Measurements from ENCODE around the gene PRPF8.

Gene PRPF8

GRCh38 chr17:1624650-1625049 lies 60.0 kb downstream of the PRPF8 start:
- no peak for DNase-seq

GRCh38 chr17:1623057-1623630 lies 61.5 kb downstream of the PRPF8 start:
- no peak for DNase-seq

DNA sequence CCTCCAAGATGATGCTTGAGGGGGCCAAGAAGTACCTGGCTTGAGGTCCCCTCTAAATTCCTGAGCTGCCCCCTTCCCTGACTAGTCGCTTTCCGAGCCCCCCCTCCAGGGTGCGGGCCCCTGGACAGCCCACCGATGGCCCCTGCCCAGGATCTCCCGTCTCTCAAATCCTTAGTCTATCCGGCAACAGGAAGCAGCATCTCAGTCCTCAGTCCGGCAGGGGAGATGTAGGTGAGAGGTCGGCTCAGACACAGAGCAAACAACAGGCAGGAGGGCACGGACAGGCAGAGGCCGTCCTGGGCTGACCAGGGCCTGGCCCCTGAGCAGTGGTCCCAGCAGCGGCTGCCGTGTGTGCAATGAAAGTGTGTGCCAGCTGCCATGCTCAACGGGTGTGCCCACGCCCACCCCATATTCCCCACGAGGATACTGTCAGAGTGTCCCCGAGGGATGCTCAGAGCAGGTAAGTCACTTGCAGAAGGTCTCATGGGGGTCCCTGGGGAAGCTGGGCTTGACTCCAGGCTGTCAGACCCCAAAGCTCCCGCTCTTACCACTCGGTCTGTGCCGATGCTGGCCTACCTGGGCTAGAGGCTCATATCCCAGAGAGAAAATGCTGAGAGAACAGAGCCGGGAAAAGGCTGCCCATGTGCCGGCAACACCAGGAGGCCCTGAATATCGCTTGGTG lies 63.3 kb downstream of the PRPF8 start:
- no peak for DNase-seq

GRCh38 chr17:1620486-1620885 lies 64.2 kb downstream of the PRPF8 start:
- DNase-seq: no peak

DNA sequence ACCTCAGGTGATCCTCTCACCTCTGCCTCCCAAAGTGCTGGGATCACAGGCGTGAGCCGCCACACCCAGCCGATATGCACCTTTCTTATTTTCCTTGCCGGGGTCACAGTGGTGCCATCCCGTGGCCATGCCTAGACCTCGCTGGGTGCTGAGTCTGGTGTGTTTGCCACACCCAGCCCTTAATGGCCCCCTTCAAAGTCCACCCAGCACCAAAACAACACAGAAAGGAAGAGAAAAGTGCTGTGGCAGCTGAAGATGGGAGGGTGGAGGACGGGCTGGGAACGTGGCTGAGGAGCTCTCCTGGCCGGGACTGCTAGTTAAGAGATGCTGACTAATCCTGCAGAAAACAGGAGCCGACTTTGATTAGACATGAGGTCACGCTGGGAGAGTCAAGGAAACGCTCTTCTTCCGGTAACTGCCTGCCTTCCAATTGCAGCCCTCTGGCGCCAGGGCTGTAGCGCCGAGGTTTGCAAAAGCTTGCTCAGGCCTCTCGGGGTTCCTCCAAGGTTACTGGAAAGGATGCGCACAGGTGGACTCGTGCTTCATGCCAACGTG lies 67.0 kb downstream of the PRPF8 start:
- no peak for DNase-seq

DNA sequence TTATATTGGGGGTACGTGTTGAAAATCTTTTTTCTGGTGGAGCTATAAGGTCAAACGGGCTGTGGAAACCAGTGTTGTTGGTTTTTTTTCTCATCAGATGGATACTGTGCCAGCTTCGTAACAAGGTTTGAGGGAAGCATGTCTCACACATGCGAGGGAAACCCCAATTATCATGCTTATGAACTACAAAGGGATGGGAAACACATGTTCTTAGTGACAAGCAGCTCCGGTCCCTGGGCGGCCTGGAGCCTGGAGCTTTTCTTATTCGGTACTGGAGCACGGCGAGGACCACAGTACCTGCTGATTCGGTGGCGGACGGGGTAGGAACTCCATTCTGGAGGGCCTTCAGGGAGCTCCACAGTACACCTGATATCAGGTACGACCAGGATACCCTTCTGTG lies 68.6 kb downstream of the PRPF8 start:
- no peak for DNase-seq

- no peak for DNase-seq
These were observed 72.3 kb downstream of the PRPF8 start for GRCh38 chr17:1612400-1612799.

DNA sequence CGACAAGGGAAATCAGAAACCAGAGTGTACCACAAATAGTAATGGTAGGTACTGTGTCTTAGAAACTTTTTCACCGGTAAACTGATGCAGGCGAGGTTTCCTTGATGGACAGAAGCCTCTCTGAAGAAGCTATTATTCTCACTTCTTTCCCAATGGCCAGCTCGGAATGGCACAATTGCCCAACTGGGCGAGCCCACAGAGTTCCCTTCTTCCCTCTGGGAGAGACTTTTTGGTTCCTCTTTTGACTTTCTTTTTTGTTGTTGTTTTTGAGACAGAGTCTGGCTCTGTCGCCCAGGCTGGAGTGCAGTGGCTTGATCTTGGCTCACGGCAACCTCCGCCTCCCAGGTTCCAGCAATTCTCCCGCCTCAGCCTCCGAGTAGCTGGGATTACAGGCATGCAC lies 73.0 kb downstream of the PRPF8 start:
- no peak for DNase-seq

DNA sequence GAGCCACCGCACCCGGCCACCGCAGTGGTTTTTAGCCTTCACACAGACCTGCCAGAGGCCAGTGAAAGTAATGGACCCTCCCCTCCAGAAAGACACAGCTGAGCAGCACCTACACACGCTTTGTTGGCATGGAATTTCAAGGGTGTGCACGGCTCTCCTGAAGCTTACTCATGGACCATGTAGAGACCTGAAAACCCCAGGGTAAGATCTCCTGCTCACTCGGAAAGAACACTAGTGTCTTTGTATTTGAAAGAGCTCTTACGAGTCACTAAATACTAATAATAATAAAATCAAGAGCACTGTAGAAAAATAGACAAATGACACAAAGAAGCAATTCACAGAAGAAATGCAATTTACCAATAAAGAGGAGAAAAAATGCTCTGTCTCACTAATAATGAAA lies 76.0 kb downstream of the PRPF8 start:
- DNase-seq: no peak

DNA sequence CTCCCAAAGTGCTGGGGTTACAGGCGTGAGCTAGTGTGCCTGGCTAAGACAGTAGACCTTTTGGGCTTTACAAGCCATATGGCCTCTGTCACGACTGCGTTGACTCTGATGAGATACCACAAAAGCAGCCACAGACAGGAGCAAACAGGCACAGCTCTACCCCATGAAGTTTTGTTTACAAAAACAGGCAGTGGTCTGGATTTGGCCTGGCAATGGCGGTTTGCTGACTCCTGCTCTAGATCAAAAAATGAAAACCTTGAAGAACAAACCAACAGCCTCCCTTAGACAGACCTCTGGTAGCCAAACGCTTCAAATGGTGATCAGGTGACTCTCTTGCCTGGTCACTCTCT lies 76.7 kb downstream of the PRPF8 start:
- no peak for DNase-seq

- DNase-seq: no peak
These were observed 78.2 kb downstream of the PRPF8 start for GRCh38 chr17:1606352-1606985.

- DNase-seq: no peak
These were observed 78.9 kb downstream of the PRPF8 start for GRCh38 chr17:1605681-1606351.

DNA sequence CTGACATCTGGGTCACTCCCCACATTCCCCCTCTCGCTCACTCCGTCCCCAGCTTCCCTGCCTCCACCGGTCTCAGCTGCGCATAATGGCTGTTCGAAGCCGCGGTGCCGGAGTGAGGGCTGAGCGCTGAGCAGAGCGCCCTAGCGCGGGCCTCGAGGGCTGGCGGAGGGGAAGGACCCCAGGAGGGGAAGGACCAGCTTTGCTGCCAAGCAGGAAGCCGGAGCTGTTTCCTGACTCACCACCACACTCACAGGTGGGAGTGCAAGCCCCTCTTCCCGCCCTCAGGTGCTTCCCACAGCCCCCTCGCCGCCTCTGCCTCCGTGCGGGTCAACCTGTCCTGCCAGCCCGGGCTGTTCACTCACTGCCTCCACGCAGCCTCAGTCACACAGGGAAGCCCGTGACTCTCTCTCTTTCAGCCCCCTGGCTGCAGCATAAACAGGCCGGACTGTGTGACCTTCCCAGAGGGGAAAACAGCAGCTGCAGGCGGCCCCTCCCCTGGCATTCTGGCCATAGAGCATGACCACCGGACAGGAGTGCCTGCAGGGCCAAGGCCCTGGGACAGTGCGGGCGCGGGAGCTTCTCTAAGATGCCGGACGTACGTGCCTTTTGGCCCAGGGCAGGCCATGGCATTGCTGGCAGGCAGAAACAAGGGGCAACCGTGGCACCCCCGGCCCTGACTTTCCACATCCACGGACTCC lies 79.7 kb downstream of the PRPF8 start:
- no peak for DNase-seq

- DNase-seq: no peak
These were observed 83.1 kb downstream of the PRPF8 start for GRCh38 chr17:1601571-1601970.
